ENCODE measurements around the gene FAM24A.
"Not testable (repeated sequence)": the region's sequence is repeated elsewhere in the genome, so short reads cannot be mapped to it uniquely, and the experiment has no call there.

The FAM24A gene

DNA sequence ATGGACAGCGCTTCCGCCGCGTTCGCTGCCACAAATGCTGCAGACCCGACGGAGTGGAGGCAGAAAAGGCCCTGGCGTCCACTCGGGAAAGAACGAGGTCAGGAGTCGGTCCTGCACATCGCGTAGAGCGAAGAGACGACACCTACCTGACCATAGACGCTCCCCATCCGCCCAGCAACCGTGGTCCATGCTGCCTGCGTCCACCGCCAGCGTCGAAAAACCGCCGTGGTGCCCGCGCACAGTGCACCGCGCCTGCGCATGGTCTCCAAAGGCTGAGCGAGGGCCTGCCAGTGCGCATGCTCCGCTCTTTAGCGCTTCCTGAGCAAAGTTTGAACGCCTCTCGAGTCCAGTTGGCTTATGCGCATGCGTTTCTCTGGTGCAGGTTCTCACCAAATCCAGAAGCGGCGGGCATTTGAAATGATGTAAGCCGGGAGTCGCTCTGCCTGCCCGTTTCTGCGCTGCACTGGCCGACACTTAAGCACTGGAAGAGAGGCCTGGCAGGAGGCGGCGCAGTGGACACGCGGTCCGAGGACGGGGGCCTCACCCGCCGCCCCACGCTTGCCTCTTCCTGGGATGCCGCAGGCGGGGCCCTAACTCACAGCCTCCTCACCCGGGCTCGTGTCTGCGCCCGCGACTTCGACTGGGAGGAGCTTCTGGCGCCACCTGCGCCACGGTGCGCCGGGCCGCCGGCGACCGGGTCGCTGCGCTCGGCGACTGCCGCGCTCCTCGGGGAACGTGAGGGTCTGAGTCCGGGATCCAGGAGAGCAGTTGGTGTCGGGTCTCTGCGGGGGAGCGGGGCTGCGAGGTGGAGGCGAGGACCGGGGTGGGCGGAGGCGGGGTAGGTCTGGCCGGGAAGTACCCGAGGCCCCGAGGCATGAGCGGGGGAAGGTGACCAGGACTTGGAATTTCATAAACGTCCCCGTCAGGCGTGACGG is 30.8 kb upstream of the FAM24A start, which contains the start of gene FAM24B:
TSS of gene FAM24B (minus strand) at position 243 of the 935 bp plus-strand sequence. CDS start 29,066 bp downstream, outside the sequence.
- Mint-ChIP-seq H3K9me3 (no peaks in the 10 kb centered on the region), H3K4me3 (peak within 1 kb of the TSS; percentile 93 to 96), H3K27me3 (no peaks in the 10 kb centered on the region), H3K4me1 (ENCODE audit: low read depth in 2 of 2) (peaks cover 33 to 45% of the 10 kb centered on the region in 2 donors), H3K36me3 (ENCODE audit: insufficient read depth) (peaks cover 16% of the 10 kb centered on the region), H3K27ac (peak within 1 kb of the TSS; percentile 93 to 94)
- DNase-seq (peak; percentile 89 to 94 (median 92)), ATAC-seq (replicated peaks) (peak; percentile 81)

DNA sequence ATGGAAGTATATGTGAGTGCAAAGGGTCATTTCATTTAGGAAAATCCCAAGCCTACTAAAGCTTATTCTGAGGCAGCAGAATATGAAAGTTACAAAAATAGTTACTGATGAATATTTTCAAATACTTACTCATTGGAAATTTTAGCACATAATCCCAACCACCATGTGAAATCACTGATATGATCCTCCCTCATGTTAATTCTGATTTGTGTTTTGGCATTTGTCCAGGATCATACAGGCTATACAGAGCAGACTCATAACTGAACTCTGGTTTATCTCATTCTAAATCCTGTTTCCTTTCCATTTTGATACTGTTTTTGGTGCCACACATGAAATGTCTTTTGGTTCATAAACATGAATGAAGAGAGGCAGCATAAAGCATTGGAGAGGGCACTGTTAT is 27.6 kb upstream of the FAM24A start:
- no peaks in the 10 kb centered on the region for H3K27me3 Mint-ChIP-seq
- no peak overlapping the region for H3K27ac Mint-ChIP-seq
- no peaks in the 10 kb centered on the region for H3K9me3 Mint-ChIP-seq
- no peak for ATAC-seq (replicated peaks)
- peaks cover 16% of the 10 kb centered on the region for H3K36me3 Mint-ChIP-seq (ENCODE audit: insufficient read depth)
- H3K4me3 Mint-ChIP-seq = no peak overlapping the region
- no peak for DNase-seq
- H3K4me1 Mint-ChIP-seq (ENCODE audit: low read depth in 2 of 2) = peaks cover 22 to 23% of the 10 kb centered on the region in 2 donors

DNA sequence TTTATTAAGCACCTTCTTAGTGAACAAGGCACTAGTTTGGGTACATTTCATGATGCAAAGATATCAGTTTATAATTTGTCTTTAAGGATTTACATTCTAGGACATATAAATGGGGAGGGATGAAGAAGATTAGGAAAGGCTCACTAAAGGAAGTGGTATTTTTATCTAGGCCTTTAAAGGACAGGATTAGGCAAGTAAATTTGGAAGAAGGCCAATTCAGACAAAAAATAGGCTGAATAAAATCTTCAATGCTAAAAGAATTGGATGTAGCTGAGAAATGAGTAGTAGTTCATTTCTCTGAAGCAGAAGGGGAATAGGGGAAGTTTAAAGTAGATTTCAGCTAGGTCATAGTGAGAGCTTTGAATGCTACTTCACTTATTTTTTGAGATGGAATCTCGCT is 26.2 kb upstream of the FAM24A start:
- ATAC-seq (replicated peaks) = no peak
- no peak for DNase-seq

DNA sequence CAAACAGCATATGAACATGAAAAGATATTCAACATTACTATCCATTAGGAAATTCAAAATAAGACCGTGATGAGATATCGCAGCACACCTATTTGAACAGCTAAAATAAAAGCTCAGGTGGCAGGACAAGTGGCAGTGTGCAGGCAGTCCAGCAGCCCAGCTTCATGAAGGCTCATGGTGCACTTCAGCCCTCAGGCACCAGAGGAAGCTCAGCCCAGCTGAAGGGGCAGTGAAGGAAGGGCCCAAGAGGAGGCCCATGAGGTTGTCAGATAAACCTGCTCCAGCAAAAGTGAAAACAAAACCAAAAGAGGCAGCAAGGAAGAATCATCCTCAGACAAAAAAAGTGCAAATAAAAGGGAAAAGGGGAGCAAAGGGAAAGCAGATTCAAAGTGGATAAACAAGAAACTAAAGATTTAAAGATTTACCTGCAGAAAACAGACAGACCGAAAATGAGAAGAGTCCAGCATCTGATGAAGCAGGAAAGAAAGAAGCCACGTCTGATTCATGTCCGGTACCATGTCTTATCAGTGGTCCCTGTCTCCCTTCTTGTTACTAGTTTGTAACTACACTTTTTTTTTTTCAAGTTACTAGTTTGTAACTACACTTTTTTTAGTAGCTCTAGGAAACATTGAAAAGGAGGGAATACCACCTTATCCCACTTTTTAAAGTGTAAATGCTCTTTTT is 16.0 kb upstream of the FAM24A start:
- ATAC-seq (replicated peaks) = no peak
- Mint-ChIP-seq H3K36me3 (ENCODE audit: insufficient read depth) (no peaks in the 10 kb centered on the region), H3K4me3 (no peak overlapping the region), H3K9me3 (no peaks in the 10 kb centered on the region), H3K27ac (no peak overlapping the region), H3K4me1 (ENCODE audit: low read depth in 2 of 2) (no peaks in the 10 kb centered on the region), H3K27me3 (no peaks in the 10 kb centered on the region)
- DNase-seq = no peak

More for the DNA sequence above, 26.2 kb upstream of the FAM24A start:
- H3K9me3 Mint-ChIP-seq = no peaks in the 10 kb centered on the region
- peaks cover 10% of the 10 kb centered on the region in 2 donors for H3K4me1 Mint-ChIP-seq (ENCODE audit: low read depth in 2 of 2)
- H3K27ac Mint-ChIP-seq = no peak overlapping the region
- H3K36me3 Mint-ChIP-seq (ENCODE audit: insufficient read depth) = peaks cover 8% of the 10 kb centered on the region
- no peak overlapping the region for H3K4me3 Mint-ChIP-seq
- no peaks in the 10 kb centered on the region for H3K27me3 Mint-ChIP-seq

DNA sequence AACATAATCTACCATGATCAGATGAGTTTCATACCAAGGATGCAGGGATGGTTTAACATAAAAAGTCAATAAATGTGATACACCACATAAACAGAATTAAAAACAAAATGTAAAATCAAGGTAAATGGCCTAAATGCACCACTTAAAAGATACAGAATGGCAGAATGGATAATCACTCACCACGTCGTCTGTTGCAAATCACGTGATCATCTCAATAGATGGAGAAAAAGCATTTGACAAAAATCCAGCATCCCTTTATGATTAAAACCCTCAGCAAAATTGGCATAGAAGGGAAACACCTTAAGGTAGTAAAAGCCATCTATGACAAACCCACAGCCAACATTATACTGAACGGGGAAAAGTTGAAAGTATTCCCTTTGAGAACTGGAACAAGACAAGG is 6.5 kb upstream of the FAM24A start:
- DNase-seq; H3K4me1 Mint-ChIP-seq (ENCODE audit: low read depth in 2 of 2); H3K4me3 Mint-ChIP-seq; H3K36me3 Mint-ChIP-seq (ENCODE audit: insufficient read depth); H3K9me3 Mint-ChIP-seq; H3K27ac Mint-ChIP-seq; ATAC-seq (replicated peaks): not testable (repeated sequence)
- H3K27me3 Mint-ChIP-seq = peaks cover 43 to 68% of the 10 kb centered on the region in 2 donors

DNA sequence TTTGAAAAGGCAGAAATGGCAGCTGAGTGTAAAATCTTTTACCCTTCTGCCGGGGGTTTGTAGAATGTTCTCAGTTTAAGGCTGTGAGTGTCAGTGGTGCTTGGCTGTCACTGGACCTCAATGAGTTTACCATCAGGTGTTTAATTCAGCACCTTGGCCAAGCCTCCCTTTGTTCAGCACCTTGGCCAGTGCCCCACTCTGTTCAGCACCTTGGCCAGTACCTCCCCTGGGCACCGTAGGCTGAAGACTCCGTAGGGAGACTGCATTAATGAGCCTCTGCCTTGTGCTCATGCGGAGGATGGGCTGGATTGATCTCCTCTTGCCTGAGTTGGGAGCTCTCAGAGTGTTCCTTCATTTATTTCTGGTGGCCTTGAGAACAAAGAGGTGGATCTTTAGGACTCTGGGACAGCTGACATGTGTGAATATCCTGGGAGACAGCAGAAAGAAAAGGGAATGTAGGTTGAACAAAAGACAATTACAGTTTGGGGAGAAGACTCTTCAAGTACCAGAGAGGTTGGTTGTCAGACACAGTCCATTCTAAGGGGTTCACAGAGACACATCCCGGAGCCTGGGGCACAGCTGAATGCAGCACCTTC is 1.6 kb downstream of the FAM24A start:
- Mint-ChIP-seq H3K9me3 (no peaks in the 10 kb centered on the region), H3K4me3 (no peak overlapping the region), H3K27ac (no peak overlapping the region), H3K4me1 (ENCODE audit: low read depth in 2 of 2) (no peaks in the 10 kb centered on the region), H3K27me3 (peaks cover 14 to 56% of the 10 kb centered on the region in 2 donors), H3K36me3 (ENCODE audit: insufficient read depth) (no peaks in the 10 kb centered on the region)
- ATAC-seq (replicated peaks) (peak; percentile 72), DNase-seq (peak; percentile 37 to 54 (median 45))

DNA sequence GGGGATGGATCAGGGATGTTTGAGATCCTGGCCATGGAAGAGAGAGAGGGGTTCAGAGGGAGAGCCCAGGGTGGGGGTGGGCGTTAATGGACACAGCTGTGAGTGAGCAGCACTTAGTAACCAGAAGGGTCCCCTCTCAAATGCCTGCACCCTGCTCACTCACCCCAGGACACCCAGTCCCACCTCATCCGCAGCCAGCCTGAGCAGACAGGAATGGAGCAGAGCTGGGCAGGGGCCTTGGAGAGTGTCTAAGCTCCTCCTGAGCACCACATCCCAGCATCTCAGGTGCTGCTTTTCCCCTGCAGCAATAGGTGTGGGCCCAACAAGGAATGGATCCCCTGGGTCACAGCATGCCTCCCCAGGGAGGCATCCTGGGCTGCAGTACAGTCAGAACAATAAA is 5.3 kb downstream of the FAM24A start:
- no peaks in the 10 kb centered on the region for H3K9me3 Mint-ChIP-seq
- ATAC-seq (replicated peaks) = no peak
- H3K4me3 Mint-ChIP-seq = no peak overlapping the region
- DNase-seq = no peak
- no peak overlapping the region for H3K27ac Mint-ChIP-seq
- H3K27me3 Mint-ChIP-seq = peaks cover 9 to 40% of the 10 kb centered on the region in 2 donors
- H3K36me3 Mint-ChIP-seq (ENCODE audit: insufficient read depth) = no peaks in the 10 kb centered on the region
- no peaks in the 10 kb centered on the region for H3K4me1 Mint-ChIP-seq (ENCODE audit: low read depth in 2 of 2)

DNA sequence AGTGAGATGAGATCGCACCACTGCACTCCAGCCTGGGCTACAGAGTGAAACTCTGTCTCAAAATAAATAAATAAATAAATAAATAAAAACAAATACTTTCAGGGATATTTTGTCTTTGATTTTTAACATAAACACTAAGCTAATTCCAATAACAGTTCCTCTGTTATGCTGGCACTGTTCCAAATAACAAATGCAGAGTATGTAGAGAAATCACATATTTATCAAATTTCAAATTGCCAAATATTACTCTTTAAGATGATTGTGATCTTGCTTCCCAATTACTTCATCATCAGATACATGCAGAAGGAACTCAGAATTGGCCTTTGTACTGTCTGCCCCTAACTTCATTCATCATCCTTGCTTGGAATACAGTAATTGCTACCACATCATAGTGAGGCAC is 19.7 kb downstream of the FAM24A start:
- Mint-ChIP-seq H3K4me3 (no peak overlapping the region), H3K36me3 (ENCODE audit: insufficient read depth) (no peaks in the 10 kb centered on the region), H3K27me3 (no peaks in the 10 kb centered on the region), H3K4me1 (ENCODE audit: low read depth in 2 of 2) (no peaks in the 10 kb centered on the region), H3K27ac (no peak overlapping the region), H3K9me3 (no peaks in the 10 kb centered on the region)
- DNase-seq = no peak
- no peak for ATAC-seq (replicated peaks)

DNA sequence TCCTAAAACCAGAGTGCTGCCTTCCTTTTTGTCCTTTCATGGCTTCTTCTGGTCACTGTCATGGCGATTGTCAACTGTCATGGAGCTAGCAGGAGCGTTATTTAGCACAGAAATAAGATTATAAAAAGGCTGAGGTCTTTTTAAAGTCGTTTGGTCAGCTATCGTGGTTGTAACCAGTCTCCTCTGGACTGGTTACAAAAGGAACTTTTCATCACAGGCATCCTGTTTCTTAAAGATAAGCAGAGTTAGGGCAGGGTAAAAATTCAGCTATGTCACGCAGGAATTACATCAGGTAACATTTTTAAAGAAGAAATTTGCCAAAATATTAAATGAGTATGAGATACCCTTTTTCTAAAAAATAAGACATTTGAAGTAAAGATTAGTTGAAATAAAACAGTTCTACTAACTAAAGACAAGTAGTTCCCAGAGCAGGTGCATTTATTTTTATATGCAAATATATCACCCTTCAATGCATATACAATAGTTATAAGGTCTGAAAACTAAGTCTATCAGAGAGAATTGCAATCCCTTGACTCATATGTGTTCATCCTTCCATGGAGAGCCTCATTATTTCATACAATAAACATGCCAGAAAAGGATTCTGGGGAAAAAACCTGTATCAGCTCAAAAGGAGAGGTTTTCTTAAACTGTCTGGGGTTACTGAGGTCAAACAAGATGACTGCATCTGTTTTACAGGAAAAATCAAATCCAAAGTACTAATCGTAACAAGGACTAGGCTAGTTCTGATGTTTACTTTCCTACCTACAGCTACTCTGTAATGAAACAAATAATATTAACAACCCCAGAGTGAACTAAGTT is 20.9 kb downstream of the FAM24A start:
- H3K4me1 Mint-ChIP-seq (ENCODE audit: low read depth in 2 of 2) = no peaks in the 10 kb centered on the region
- no peaks in the 10 kb centered on the region for H3K27me3 Mint-ChIP-seq
- H3K9me3 Mint-ChIP-seq = no peaks in the 10 kb centered on the region
- H3K27ac Mint-ChIP-seq = no peak overlapping the region
- DNase-seq (no peak), ATAC-seq (replicated peaks) (no peak)
- H3K36me3 Mint-ChIP-seq (ENCODE audit: insufficient read depth) = peaks cover under 1% of the 10 kb centered on the region
- no peak overlapping the region for H3K4me3 Mint-ChIP-seq

DNA sequence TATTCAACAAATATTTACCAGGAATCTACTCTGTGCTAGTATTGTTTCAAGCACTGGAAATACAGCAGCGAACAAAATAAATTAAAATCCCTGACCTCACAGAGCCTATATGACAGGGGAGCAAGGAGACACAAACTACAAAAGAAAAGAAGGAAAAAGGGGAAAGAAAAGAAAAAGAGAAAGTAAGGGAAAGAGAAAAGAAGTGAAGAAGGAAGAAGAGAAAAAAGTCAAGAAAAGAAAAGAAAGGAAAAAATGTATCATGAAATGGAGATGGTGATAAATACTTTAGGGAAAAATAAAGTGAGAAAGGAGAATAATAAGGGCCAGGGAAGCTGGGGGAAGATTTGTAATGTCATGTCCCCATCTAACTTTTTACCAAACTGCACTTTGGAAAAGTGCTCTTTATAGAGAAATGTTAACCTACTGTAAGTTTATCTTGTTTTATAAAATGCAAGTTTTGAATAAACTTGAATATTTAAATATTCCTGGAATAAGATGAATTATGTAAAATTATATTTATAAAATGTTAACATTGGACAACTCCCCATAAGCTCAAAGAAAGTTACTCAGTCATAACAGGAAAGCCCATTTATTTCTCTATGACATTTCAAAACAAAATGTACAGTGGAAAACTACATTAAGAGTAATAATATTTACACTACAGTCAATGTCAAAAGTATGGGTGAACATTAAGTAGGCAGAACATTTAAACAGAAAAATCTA is 28.9 kb downstream of the FAM24A start:
- H3K27me3 Mint-ChIP-seq = no peaks in the 10 kb centered on the region
- H3K36me3 Mint-ChIP-seq (ENCODE audit: insufficient read depth) = peaks cover 8% of the 10 kb centered on the region
- no peaks in the 10 kb centered on the region for H3K4me1 Mint-ChIP-seq (ENCODE audit: low read depth in 2 of 2)
- DNase-seq = no peak
- H3K27ac Mint-ChIP-seq = no peak overlapping the region
- no peaks in the 10 kb centered on the region for H3K9me3 Mint-ChIP-seq
- no peak for ATAC-seq (replicated peaks)
- no peak overlapping the region for H3K4me3 Mint-ChIP-seq

DNA sequence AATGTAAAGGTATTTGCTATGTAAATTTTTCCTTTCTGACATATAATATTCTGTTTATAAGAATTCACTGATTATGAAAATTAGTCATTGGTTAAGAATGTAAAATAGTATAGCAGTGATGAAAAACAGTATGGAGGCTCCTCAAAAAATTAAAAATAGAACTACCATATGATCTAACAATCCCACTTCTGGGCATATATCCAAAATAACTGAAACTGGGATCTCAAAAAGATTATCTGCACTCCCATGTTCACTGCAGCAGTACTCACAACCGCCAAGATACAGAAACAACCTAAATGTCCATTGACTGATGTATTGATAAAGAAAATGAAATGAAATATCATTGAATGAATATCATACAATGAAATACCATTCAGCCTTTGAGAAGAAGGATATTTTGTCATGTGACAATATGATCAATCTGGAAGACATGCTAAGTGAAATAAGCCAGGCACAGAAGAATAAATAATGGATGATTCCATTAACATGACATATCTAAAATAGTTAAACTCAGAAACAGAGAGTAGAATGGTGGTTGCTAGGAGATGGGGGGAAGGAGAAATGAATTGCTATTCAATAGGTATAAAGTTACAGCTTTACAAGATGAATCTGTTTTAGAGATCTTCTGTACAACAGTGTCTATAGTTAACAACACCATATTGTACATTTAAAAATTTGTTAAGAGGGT is 29.6 kb downstream of the FAM24A start:
- H3K4me1 Mint-ChIP-seq (ENCODE audit: low read depth in 2 of 2) = no peaks in the 10 kb centered on the region
- no peaks in the 10 kb centered on the region for H3K9me3 Mint-ChIP-seq
- H3K36me3 Mint-ChIP-seq (ENCODE audit: insufficient read depth) = peaks cover 8% of the 10 kb centered on the region
- no peaks in the 10 kb centered on the region for H3K27me3 Mint-ChIP-seq
- no peak for DNase-seq
- no peak for ATAC-seq (replicated peaks)
- no peak overlapping the region for H3K4me3 Mint-ChIP-seq
- no peak overlapping the region for H3K27ac Mint-ChIP-seq

DNA sequence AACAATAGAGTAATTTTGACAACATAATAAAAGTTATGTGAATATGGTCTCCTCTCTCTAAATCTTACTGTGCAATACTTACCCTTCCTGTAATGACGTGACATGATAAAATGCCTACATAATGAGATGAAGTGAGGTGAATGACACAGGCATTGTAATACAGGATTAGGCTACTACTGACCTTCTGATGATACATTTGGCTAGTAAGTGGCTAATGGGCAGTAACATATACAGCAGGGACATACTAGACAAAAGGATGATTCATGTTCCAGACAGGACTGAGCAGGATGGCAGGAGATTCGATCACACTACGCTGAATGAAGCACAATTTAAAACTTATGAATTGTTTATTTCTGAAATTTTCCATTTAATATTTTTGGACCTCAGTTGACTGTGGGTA is 38.9 kb downstream of the FAM24A start:
- peaks cover 9% of the 10 kb centered on the region for H3K36me3 Mint-ChIP-seq (ENCODE audit: insufficient read depth)
- peaks cover 19 to 30% of the 10 kb centered on the region in 2 donors for H3K4me1 Mint-ChIP-seq (ENCODE audit: low read depth in 2 of 2)
- no peak overlapping the region for H3K4me3 Mint-ChIP-seq
- no peaks in the 10 kb centered on the region for H3K27me3 Mint-ChIP-seq
- no peak overlapping the region for H3K27ac Mint-ChIP-seq
- DNase-seq (no peak), ATAC-seq (replicated peaks) (no peak)
- peaks cover 0 to 2% of the 10 kb centered on the region in 2 donors for H3K9me3 Mint-ChIP-seq

Measured in effector memory CD8-positive, alpha-beta T cell (primary cell).